Endodermal cell (in vitro differentiated cells): Measurements from ENCODE around the gene HIF1A. TPM values are rescaled to one million over a fixed set of nuclear protein-coding genes. Genes with fewer than 3 reads are reported as not detected.

Source experiments
- DNase-seq: peaks from one replicate; pipeline ENCODE4 v3.0.0-alpha.2; 2017
- H3K27ac ChIP-seq: 2 replicates; pipeline ENCODE4 v1.5.1; 2013; ENCODE audit warnings: mild to moderate bottlenecking, low read depth, low read length, moderate library complexity
- H3K27me3 ChIP-seq: 2 replicates; pipeline ENCODE4 v1.6.1; 2013; ENCODE audit warnings: mild to moderate bottlenecking, low read length, moderate library complexity; ENCODE audit not compliant: insufficient read depth, control insufficient read depth, poor library complexity, severe bottlenecking
- H3K36me3 ChIP-seq: 2 replicates; pipeline ENCODE4 v1.7.0; 2013; ENCODE audit warnings: mild to moderate bottlenecking, low read length, moderate library complexity; ENCODE audit not compliant: control insufficient read depth, insufficient read depth
- H3K4me1 ChIP-seq: one replicate; pipeline ENCODE4 v1.7.0; 2013; ENCODE audit warnings: low read length; ENCODE audit not compliant: control insufficient read depth, insufficient read depth
- H3K4me3 ChIP-seq: 2 replicates; pipeline ENCODE4 v1.5.1; 2013; ENCODE audit warnings: mild to moderate bottlenecking, low read length, moderate library complexity
- H3K9ac ChIP-seq: 2 replicates; pipeline ENCODE4 v1.6.1; 2013; ENCODE audit warnings: mild to moderate bottlenecking, low read length, moderate library complexity; ENCODE audit not compliant: poor library complexity, severe bottlenecking; ENCODE audit errors: extremely low read depth
- H3K9me3 ChIP-seq: 2 replicates; pipeline ENCODE4 v1.6.1; 2013; ENCODE audit warnings: mild to moderate bottlenecking, low read length, moderate library complexity; ENCODE audit not compliant: control insufficient read depth
- H3K27ac Mint-ChIP-seq: 2 replicates; pipeline ENCODE4 v1.8.0; 2020; ENCODE audit warnings: mixed read lengths
- H3K27me3 Mint-ChIP-seq: 2 replicates; pipeline ENCODE4 v1.8.0; 2021; ENCODE audit warnings: mild to moderate bottlenecking, mixed read lengths; ENCODE audit not compliant: insufficient read depth
- H3K36me3 Mint-ChIP-seq: 2 replicates; pipeline ENCODE4 v1.8.0; 2020; ENCODE audit warnings: low read depth, mixed read lengths
- H3K4me1 Mint-ChIP-seq: 2 replicates; pipeline ENCODE4 v1.8.0; 2020; ENCODE audit warnings: mixed read lengths
- H3K4me3 Mint-ChIP-seq: 2 replicates; pipeline ENCODE4 v1.8.0; 2020; ENCODE audit warnings: mild to moderate bottlenecking, moderate library complexity, mixed read lengths
- H3K9me3 Mint-ChIP-seq: 2 replicates; pipeline ENCODE4 v1.8.0; 2020; ENCODE audit warnings: mild to moderate bottlenecking, mixed read lengths
- WGBS, 2 experiments: methylation state at CpG; one replicate each; pipeline versions ENCODE4 v1.1.5 to v1.1.7; 2013; ENCODE audit warnings: missing lambda C conversion rate in 2 of 2, mixed read lengths in 1 of 2; ENCODE audit not compliant: insufficient coverage in 1 of 2, insufficient read length in 1 of 2; 5-methylcytosine and 5-hydroxymethylcytosine counted together
- total RNA-seq, 2 donors: library from RNA; stranded (reverse); fragmentation: NEBNext Ultra II Directional in 1 of 2; extraction: Animal tissue kit (Norgen Biotek cat#: 25700) in 1 of 2; gene quantifications; 2 replicates in 1 of 2; 3 replicates in 1 of 2; pipeline ENCODE4 v1.2.1, GENCODE V29; 2021
- TF ChIP-seq, protein P1 (sequence below): fragments of 200-600 bp; sonication (generic); conservative IDR thresholded peaks from 2 replicates; pipeline ENCODE4 v1.5.0; 2021; ENCODE audit warnings: antibody characterized with exemption, mild to moderate bottlenecking

The HIF1A gene
- total RNA-seq, 2 donors from 2014 or later = 201 to 227 TPM

DNA sequence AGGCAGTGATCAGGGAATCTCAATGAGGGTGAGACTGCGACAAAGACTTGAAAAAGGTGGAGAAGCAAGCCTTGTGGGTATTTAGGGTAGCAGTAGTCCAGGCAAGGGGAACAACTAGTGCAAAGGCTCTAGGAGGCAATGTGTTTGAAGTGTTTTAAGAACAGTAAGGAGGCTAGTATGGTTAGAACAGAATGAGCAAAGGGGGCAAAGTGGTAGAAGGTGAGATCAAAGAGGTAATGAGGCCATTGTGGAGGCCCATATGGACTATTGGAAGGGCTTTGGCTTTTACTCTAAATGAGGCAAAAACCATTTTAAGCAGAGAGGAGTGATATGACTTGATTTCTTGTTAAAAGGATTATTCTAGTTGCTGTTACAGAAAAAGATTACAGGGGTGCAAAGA is 16.8 kb downstream of the HIF1A start:
- WGBS, 2 experiments = 93 to 100% methylated on average over 1 of the region's 1 CpG
- Histone ChIP-seq H3K9me3 (no peaks in the 10 kb centered on the region), H3K9ac (no peak overlapping the region), H3K4me1 (peaks cover 20% of the 10 kb centered on the region), H3K27me3 (no peaks in the 10 kb centered on the region), H3K27ac (no peak overlapping the region), H3K4me3 (peak overlapping the region; percentile 39), H3K36me3 (no peaks in the 10 kb centered on the region)
- DNase-seq = no peak
- Mint-ChIP-seq H3K27ac (peak overlapping the region; percentile 31), H3K27me3 (no peaks in the 10 kb centered on the region), H3K9me3 (no peaks in the 10 kb centered on the region), H3K36me3 (peaks cover 2% of the 10 kb centered on the region), H3K4me1 (peaks cover 59% of the 10 kb centered on the region), H3K4me3 (peak overlapping the region; percentile 15)
- TF ChIP-seq, protein P1, sequence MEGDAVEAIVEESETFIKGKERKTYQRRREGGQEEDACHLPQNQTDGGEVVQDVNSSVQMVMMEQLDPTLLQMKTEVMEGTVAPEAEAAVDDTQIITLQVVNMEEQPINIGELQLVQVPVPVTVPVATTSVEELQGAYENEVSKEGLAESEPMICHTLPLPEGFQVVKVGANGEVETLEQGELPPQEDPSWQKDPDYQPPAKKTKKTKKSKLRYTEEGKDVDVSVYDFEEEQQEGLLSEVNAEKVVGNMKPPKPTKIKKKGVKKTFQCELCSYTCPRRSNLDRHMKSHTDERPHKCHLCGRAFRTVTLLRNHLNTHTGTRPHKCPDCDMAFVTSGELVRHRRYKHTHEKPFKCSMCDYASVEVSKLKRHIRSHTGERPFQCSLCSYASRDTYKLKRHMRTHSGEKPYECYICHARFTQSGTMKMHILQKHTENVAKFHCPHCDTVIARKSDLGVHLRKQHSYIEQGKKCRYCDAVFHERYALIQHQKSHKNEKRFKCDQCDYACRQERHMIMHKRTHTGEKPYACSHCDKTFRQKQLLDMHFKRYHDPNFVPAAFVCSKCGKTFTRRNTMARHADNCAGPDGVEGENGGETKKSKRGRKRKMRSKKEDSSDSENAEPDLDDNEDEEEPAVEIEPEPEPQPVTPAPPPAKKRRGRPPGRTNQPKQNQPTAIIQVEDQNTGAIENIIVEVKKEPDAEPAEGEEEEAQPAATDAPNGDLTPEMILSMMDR = no peak

DNA sequence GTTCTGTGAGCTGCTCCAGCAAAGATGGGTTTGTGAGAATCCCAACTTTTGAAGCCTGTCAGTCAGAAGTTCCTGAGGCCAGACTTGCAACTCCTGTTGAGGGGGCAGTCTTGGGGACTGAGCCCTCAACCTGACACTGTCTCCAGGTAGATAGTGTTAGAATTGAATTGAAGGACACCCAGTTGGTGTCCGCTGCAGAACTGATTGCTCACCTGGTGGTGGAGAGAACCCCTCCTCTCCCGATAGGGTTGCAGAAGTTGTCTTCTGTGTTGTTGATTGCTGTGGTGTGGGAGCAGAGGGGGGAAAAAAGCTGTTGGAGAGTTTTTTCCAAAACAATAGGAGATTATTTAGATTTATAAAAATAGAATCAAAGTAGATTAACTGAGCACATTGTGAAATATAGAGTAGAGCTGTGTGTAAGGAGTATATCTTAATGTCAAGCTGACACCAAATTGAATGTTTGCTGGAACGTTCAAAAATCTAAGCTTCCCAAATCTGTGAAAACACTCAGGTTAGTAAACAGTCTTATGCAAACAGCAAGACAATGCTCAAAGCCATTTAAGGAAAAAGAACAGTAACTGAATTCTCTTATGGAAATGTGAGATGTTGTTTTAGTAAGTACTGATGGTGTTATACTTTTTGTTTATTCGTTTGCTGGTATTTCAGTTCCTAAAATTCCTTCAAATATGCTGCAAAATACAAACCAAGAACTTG is 18.6 kb downstream of the HIF1A start:
- TF ChIP-seq, protein P1 = peak; percentile 42
- Histone ChIP-seq H3K4me3 (peak overlapping the region; percentile 70), H3K27me3 (no peaks in the 10 kb centered on the region), H3K9me3 (no peaks in the 10 kb centered on the region), H3K36me3 (no peaks in the 10 kb centered on the region), H3K27ac (no peak overlapping the region), H3K4me1 (peaks cover 20% of the 10 kb centered on the region), H3K9ac (no peak overlapping the region)
- H3K4me1 Mint-ChIP-seq = peaks cover 73% of the 10 kb centered on the region
- H3K36me3 Mint-ChIP-seq = no peaks in the 10 kb centered on the region
- peak; percentile 68 for DNase-seq
- H3K9me3 Mint-ChIP-seq = no peaks in the 10 kb centered on the region
- peak overlapping the region; percentile 40 for H3K4me3 Mint-ChIP-seq
- WGBS, 2 experiments = 33 to 72% methylated on average over 3 to 4 of the region's 4 CpGs
- H3K27ac Mint-ChIP-seq = peak overlapping the region; percentile 62
- no peaks in the 10 kb centered on the region for H3K27me3 Mint-ChIP-seq

DNA sequence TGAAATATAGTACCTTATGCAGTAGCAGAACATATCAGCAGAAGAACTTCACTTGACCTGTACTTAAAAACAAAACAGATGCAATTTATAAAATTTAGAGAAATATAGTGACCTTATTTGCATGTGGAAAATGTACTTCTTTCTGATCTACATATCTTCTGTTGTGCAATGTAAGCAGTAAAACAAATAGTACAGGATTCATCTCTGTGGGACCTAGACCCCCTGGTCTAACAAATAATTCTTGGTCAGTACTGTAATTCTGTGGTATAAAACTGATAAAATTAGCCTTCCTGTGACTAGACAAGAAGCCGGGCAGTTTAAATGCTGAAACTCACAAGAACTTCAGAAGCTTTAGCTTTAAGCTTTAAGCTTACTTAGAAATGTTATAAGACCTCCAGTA is 21.6 kb downstream of the HIF1A start:
- H3K9ac ChIP-seq = no peak overlapping the region
- H3K4me1 ChIP-seq = peaks cover 23% of the 10 kb centered on the region
- Mint-ChIP-seq H3K36me3 (peaks cover 11% of the 10 kb centered on the region), H3K27me3 (no peaks in the 10 kb centered on the region), H3K9me3 (no peaks in the 10 kb centered on the region), H3K27ac (no peak overlapping the region), H3K4me1 (peaks cover 71% of the 10 kb centered on the region), H3K4me3 (no peak overlapping the region)
- no peaks in the 10 kb centered on the region for H3K27me3 ChIP-seq
- H3K9me3 ChIP-seq = no peaks in the 10 kb centered on the region
- H3K36me3 ChIP-seq = peaks cover 13% of the 10 kb centered on the region
- TF ChIP-seq, protein P1 = no peak
- peak overlapping the region; percentile 27 for H3K4me3 ChIP-seq
- WGBS, 2 experiments = 100% methylated on average over 1 of the region's 1 CpG; no CpG with 5 or more reads in 1 of the 2 experiments
- no peak overlapping the region for H3K27ac ChIP-seq
- no peak for DNase-seq
